SK-N-MC (cell line): ENCODE results near the gene KIAA2012.

ENCODE experiments used
- DNase-seq: peaks from one replicate; pipeline ENCODE4 v3.0.0-alpha.2; 2011; ENCODE audit warnings: low read depth, low spot score
- H3K27ac ChIP-seq: fragments of 200-600 bp; sonication (generic); 2 replicates; pipeline ENCODE4 v1.5.1; 2016; ENCODE audit warnings: mixed run types
- H3K36me3 ChIP-seq: fragments of 200-600 bp; sonication (generic); 2 replicates; pipeline ENCODE4 v1.6.1; 2017; ENCODE audit warnings: antibody characterized with exemption, low read length, mixed read lengths; ENCODE audit not compliant: insufficient read depth
- H3K4me3 ChIP-seq: fragments of 200-600 bp; sonication (generic); 2 replicates; pipeline ENCODE4 v1.5.1; 2016
- H3K9ac ChIP-seq: fragments of 200-600 bp; sonication (generic); 2 replicates; pipeline ENCODE4 v1.8.0; 2017; ENCODE audit warnings: mixed run types, mixed read lengths; ENCODE audit not compliant: insufficient read length
- H3K9me3 ChIP-seq: fragments of 200-600 bp; sonication (generic); 2 replicates; pipeline ENCODE4 v1.6.1; 2017; ENCODE audit warnings: low read depth, mild to moderate bottlenecking, antibody characterized with exemption, low read length, moderate library complexity, mixed read lengths
- EZH2 ChIP-seq: fragments of 200-600 bp; sonication (generic); IDR thresholded peaks from one replicate; pipeline ENCODE4 v1.6.1; 2017; ENCODE audit warnings: antibody characterized with exemption
- FOXP2 ChIP-seq: optimal IDR thresholded peaks from 2 replicates; pipeline ENCODE3; 2011; ENCODE audit warnings: mild to moderate bottlenecking, moderate library complexity; ENCODE audit not compliant: insufficient read depth; ENCODE audit errors: extremely low read length, control extremely low read depth
- POLR2AphosphoS5 ChIP-seq: IDR thresholded peaks from 2 replicates; pipeline ENCODE4 v1.6.1; 2012; ENCODE audit warnings: mild to moderate bottlenecking, low read depth, low read length, borderline replicate concordance

KIAA2012 gene

GRCh38 chr2:202084265-202084664 is 11.2 kb downstream of the KIAA2012 start:
- DNase-seq = no peak
- Histone ChIP-seq H3K36me3 (no peaks in the 10 kb centered on the region), H3K4me3 (no peak overlapping the region), H3K9me3 (no peaks in the 10 kb centered on the region), H3K9ac (no peak overlapping the region), H3K27ac (no peak overlapping the region)
- TF ChIP-seq FOXP2 (no peak), EZH2 (no peak), POLR2AphosphoS5 (no peak)

- Histone ChIP-seq H3K4me3 (no peak overlapping the region), H3K36me3 (no peaks in the 10 kb centered on the region), H3K9ac (no peak overlapping the region), H3K27ac (no peak overlapping the region), H3K9me3 (no peaks in the 10 kb centered on the region)
- no peak for TF ChIP-seq FOXP2
- no peak for TF ChIP-seq EZH2
- TF ChIP-seq POLR2AphosphoS5 = no peak
- DNase-seq = no peak
Observed at GRCh38 chr2:202088777-202089176, 15.7 kb downstream of the KIAA2012 start.

- Histone ChIP-seq H3K9ac (no peak overlapping the region), H3K9me3 (no peaks in the 10 kb centered on the region), H3K36me3 (no peaks in the 10 kb centered on the region), H3K4me3 (no peak overlapping the region), H3K27ac (no peak overlapping the region)
- DNase-seq = no peak
- no peak for TF ChIP-seq EZH2
- no peak for TF ChIP-seq POLR2AphosphoS5
- TF ChIP-seq FOXP2 = no peak
Observed at GRCh38 chr2:202090530-202090929, 17.5 kb downstream of the KIAA2012 start.

- no peak for TF ChIP-seq POLR2AphosphoS5
- TF ChIP-seq EZH2 = no peak
- no peak for TF ChIP-seq FOXP2
- H3K36me3 ChIP-seq = no peaks in the 10 kb centered on the region
- no peak for DNase-seq
- no peak overlapping the region for H3K4me3 ChIP-seq
- H3K9me3 ChIP-seq = no peaks in the 10 kb centered on the region
- no peak overlapping the region for H3K27ac ChIP-seq
- no peak overlapping the region for H3K9ac ChIP-seq
Observed at GRCh38 chr2:202091476-202091875, 18.4 kb downstream of the KIAA2012 start.

GRCh38 chr2:202094426-202094986 is 21.5 kb downstream of the KIAA2012 start:
- H3K36me3 ChIP-seq = no peaks in the 10 kb centered on the region
- H3K27ac ChIP-seq = no peak overlapping the region
- no peak overlapping the region for H3K4me3 ChIP-seq
- H3K9ac ChIP-seq = no peak overlapping the region
- no peaks in the 10 kb centered on the region for H3K9me3 ChIP-seq
- no peak for TF ChIP-seq POLR2AphosphoS5
- no peak for TF ChIP-seq EZH2
- no peak for TF ChIP-seq FOXP2
- no peak for DNase-seq

GRCh38 chr2:202095235-202095634 is 22.2 kb downstream of the KIAA2012 start:
- Histone ChIP-seq H3K27ac (no peak overlapping the region), H3K9me3 (no peaks in the 10 kb centered on the region), H3K36me3 (no peaks in the 10 kb centered on the region), H3K9ac (no peak overlapping the region), H3K4me3 (no peak overlapping the region)
- no peak for DNase-seq
- TF ChIP-seq FOXP2 (no peak), EZH2 (no peak), POLR2AphosphoS5 (no peak)

GRCh38 chr2:202096736-202097135 is 23.7 kb downstream of the KIAA2012 start:
- Histone ChIP-seq H3K27ac (no peak overlapping the region), H3K9me3 (no peaks in the 10 kb centered on the region), H3K9ac (no peak overlapping the region), H3K4me3 (no peak overlapping the region), H3K36me3 (no peaks in the 10 kb centered on the region)
- no peak for DNase-seq
- TF ChIP-seq POLR2AphosphoS5 (no peak), EZH2 (no peak), FOXP2 (no peak)

GRCh38 chr2:202098291-202098690 is 25.2 kb downstream of the KIAA2012 start:
- Histone ChIP-seq H3K9me3 (no peaks in the 10 kb centered on the region), H3K9ac (no peak overlapping the region), H3K4me3 (no peak overlapping the region), H3K27ac (no peak overlapping the region), H3K36me3 (no peaks in the 10 kb centered on the region)
- no peak for DNase-seq
- TF ChIP-seq EZH2 (no peak), FOXP2 (no peak), POLR2AphosphoS5 (no peak)

GRCh38 chr2:202099515-202099914 is 26.5 kb downstream of the KIAA2012 start:
- TF ChIP-seq POLR2AphosphoS5 (no peak), EZH2 (no peak), FOXP2 (no peak)
- no peak for DNase-seq
- H3K9me3 ChIP-seq = no peaks in the 10 kb centered on the region
- no peak overlapping the region for H3K4me3 ChIP-seq
- no peaks in the 10 kb centered on the region for H3K36me3 ChIP-seq
- H3K9ac ChIP-seq = no peak overlapping the region
- no peak overlapping the region for H3K27ac ChIP-seq
